Right renal pelvis (tissue), 4 donors: Measurements from ENCODE around the gene GTF2IRD2. TPM values are rescaled to one million over a fixed set of nuclear protein-coding genes. Genes with fewer than 3 reads are reported as not detected.
"Not testable (repeated sequence)": the region's sequence is repeated elsewhere in the genome, so short reads cannot be mapped to it uniquely, and the experiment has no call there.

ENCODE experiments used
- DNase-seq, 4 donors: peaks; one replicate each; pipeline ENCODE4 v3.0.0-alpha.2; 2013; ENCODE audit warnings: low read depth in 4 of 4, low spot score in 3 of 4, missing footprints in 1 of 4
- polyA plus RNA-seq, 4 donors: library from polyadenylated mRNA; unstranded; fragments of 120-200 nt; gene quantifications; one replicate each; pipeline ENCODE4 v1.2.1, GENCODE V29; 2013; ENCODE audit not compliant: insufficient read length in 4 of 4

The GTF2IRD2 gene
- 10 to 100 TPM; 20.3 to 28.7 (median 24.3) TPM for polyA plus RNA-seq

GRCh38 chr7:74850833-74851721 is at the start of gene GTF2IRD2:
Gene GTF2IRD2 (minus strand): TSS chr7:74851605. CDS start chr7:74836378, 15,227 bp downstream.
- not testable (repeated sequence) for DNase-seq

- peak in 1 of 4 donors; percentile 29 for DNase-seq
Observed at GRCh38 chr7:74890158-74891123, 39.0 kb upstream of the GTF2IRD2 start.

GRCh38 chr7:74889518-74890129 is 38.2 kb upstream of the GTF2IRD2 start:
- not testable (repeated sequence) for DNase-seq

GRCh38 chr7:74885295-74885694 is 33.9 kb upstream of the GTF2IRD2 start:
- not testable (repeated sequence) for DNase-seq

GRCh38 chr7:74882110-74882509 is 30.7 kb upstream of the GTF2IRD2 start:
- not testable (repeated sequence) for DNase-seq

- not testable (repeated sequence) for DNase-seq
Observed at GRCh38 chr7:74874748-74875512, 23.5 kb upstream of the GTF2IRD2 start.

- not testable (repeated sequence) for DNase-seq
Observed at GRCh38 chr7:74874104-74874747, 22.8 kb upstream of the GTF2IRD2 start.

GRCh38 chr7:74872542-74872941 is 21.1 kb upstream of the GTF2IRD2 start:
- DNase-seq: not testable (repeated sequence)

- not testable (repeated sequence) for DNase-seq
Observed at GRCh38 chr7:74865777-74866176, 14.4 kb upstream of the GTF2IRD2 start.

GRCh38 chr7:74849853-74850252 is 1.6 kb downstream of the GTF2IRD2 start:
- not testable (repeated sequence) for DNase-seq

- DNase-seq: not testable (repeated sequence)
Observed at GRCh38 chr7:74830411-74830810, 21.0 kb downstream of the GTF2IRD2 start.

- DNase-seq: not testable (repeated sequence)
Observed at GRCh38 chr7:74829959-74830358, 21.4 kb downstream of the GTF2IRD2 start.

- not testable (repeated sequence) for DNase-seq
Observed at GRCh38 chr7:74821259-74821658, 30.1 kb downstream of the GTF2IRD2 start.

GRCh38 chr7:74820146-74820805 is 31.1 kb downstream of the GTF2IRD2 start:
- not testable (repeated sequence) for DNase-seq

GRCh38 chr7:74815882-74816281 is 35.5 kb downstream of the GTF2IRD2 start:
- DNase-seq: not testable (repeated sequence)

GRCh38 chr7:74798644-74799043 is 52.8 kb downstream of the GTF2IRD2 start:
- DNase-seq: not testable (repeated sequence)

GRCh38 chr7:74797848-74798622 is 53.4 kb downstream of the GTF2IRD2 start:
- not testable (repeated sequence) for DNase-seq
